Endothelial cell of umbilical vein (primary cell): ENCODE data around the gene LEUTX. TPM values are rescaled to one million over a fixed set of nuclear protein-coding genes. Genes with fewer than 3 reads are reported as not detected.

ENCODE experiments used
- BruUV-seq: library from RNA; stranded (reverse); fragments of 400-500 nt; replicated peaks from 2 replicates; lab custom pipeline; 2021; lab: Mats Ljungman, UMichigan
- CTCF ChIA-PET: fragments of 300-600, 350-600 bp; sonication (Branson Sonifier 250); formaldehyde crosslinking; loops from one replicate; lab custom pipeline; 2021; ENCODE audit warnings: antibody characterized with exemption, inconsistent platforms; lab: Charles Lee
- POLR2A ChIA-PET: fragments of 300-600, 350-600 bp; sonication (Branson Sonifier 250); formaldehyde crosslinking; loops from one replicate; lab custom pipeline; 2021; ENCODE audit warnings: antibody characterized with exemption, inconsistent platforms; lab: Charles Lee
- DNase-seq: peaks from one replicate; pipeline ENCODE4 v3.0.0-alpha.2; 2011; ENCODE audit warnings: low read depth, low spot score
- FAIRE-seq: peaks from 2 replicates; lab custom pipeline; 2011; peaks lifted over from hg19 to GRCh38; lab: Jason Lieb, UNC
- H2AFZ ChIP-seq: 2 replicates; pipeline ENCODE4 v1.6.0; 2012; ENCODE audit warnings: low read depth, low read length, control low read depth, inconsistent platforms
- H3K27ac ChIP-seq: 2 replicates; pipeline ENCODE4 v1.5.1; 2011; ENCODE audit warnings: low read depth, mild to moderate bottlenecking, control low read depth, low read length, moderate library complexity; ENCODE audit not compliant: insufficient read depth
- H3K27me3 ChIP-seq, 2 experiments: 2 replicates each; pipeline versions ENCODE4 v1.6.0 to v1.6.1; 2011; ENCODE audit warnings: low read length in 2 of 2, mixed read lengths in 1 of 2; ENCODE audit not compliant: control insufficient read depth in 2 of 2, insufficient read depth in 2 of 2
- H3K36me3 ChIP-seq, 2 experiments: 2 replicates in 1 of 2; 3 replicates in 1 of 2; pipeline ENCODE4 v1.5.1; 2011; ENCODE audit warnings: low read length in 2 of 2, mild to moderate bottlenecking in 1 of 2, moderate library complexity in 1 of 2; ENCODE audit not compliant: control insufficient read depth in 2 of 2, insufficient read depth in 2 of 2; ENCODE audit errors: extremely low read depth in 1 of 2
- H3K4me1 ChIP-seq: 3 replicates; pipeline ENCODE4 v1.5.1; 2011; ENCODE audit warnings: mild to moderate bottlenecking, low read length; ENCODE audit not compliant: control insufficient read depth, insufficient read depth; ENCODE audit errors: extremely low read depth
- H3K4me2 ChIP-seq: 2 replicates; pipeline ENCODE4 v1.6.1; 2011; ENCODE audit warnings: low read length, control low read depth, mixed read lengths; ENCODE audit not compliant: insufficient read depth
- H3K4me3 ChIP-seq, 3 experiments: fragments of 200-600 bp in 1 of 3; sonication (generic), shearing (Covaris generic) in 1 of 3; replicated peaks in 1 of 3; 2 replicates each; pipeline ENCODE4 v1.5.1; 2011 to 2016; ENCODE audit warnings: control low read depth in 3 of 3, low read length in 3 of 3, mild to moderate bottlenecking in 2 of 3, inconsistent platforms in 1 of 3, low read depth in 1 of 3, moderate library complexity in 1 of 3; ENCODE audit not compliant: insufficient read depth in 1 of 3
- H3K79me2 ChIP-seq: 2 replicates; pipeline ENCODE4 v1.6.0; 2012; ENCODE audit warnings: low read length, inconsistent platforms; ENCODE audit not compliant: control insufficient read depth, insufficient read depth
- H3K9ac ChIP-seq: replicated peaks from 2 replicates; pipeline ENCODE3; 2011; ENCODE audit warnings: low read length, control low read depth; ENCODE audit not compliant: insufficient read depth; ENCODE audit errors: extremely low read depth
- H3K9me1 ChIP-seq: replicated peaks from 3 replicates; pipeline ENCODE4 v1.6.0; 2011; ENCODE audit warnings: mild to moderate bottlenecking, low read length; ENCODE audit not compliant: control insufficient read depth, insufficient read depth; ENCODE audit errors: extremely low read depth
- H3K9me3 ChIP-seq: replicated peaks from 2 replicates; pipeline ENCODE4 v1.5.1; 2012; ENCODE audit warnings: low read length, inconsistent platforms; ENCODE audit not compliant: control insufficient read depth, insufficient read depth
- H4K20me1 ChIP-seq: replicated peaks from 2 replicates; pipeline ENCODE3; 2011; ENCODE audit warnings: mild to moderate bottlenecking, low read length; ENCODE audit not compliant: control insufficient read depth, insufficient read depth; ENCODE audit errors: extremely low read depth
- CTCF ChIP-seq, 2 donors: IDR thresholded peaks; 1 replicate in 1 of 2; 2 replicates in 1 of 2; pipeline ENCODE4 v1.5.1; 2011; ENCODE audit warnings: low read length in 2 of 2, mild to moderate bottlenecking in 2 of 2, moderate library complexity in 2 of 2, control low read depth in 1 of 2, inconsistent platforms in 1 of 2, low read depth in 1 of 2; ENCODE audit not compliant: insufficient read depth in 1 of 2; ENCODE audit errors: extremely low read depth in 1 of 2
- EZH2 ChIP-seq: IDR thresholded peaks from 2 replicates; pipeline ENCODE4 v1.6.1; 2012; ENCODE audit warnings: borderline replicate concordance, low read depth, mild to moderate bottlenecking, moderate library complexity, low read length, inconsistent platforms; ENCODE audit not compliant: severe bottlenecking
- FOS ChIP-seq: IDR thresholded peaks from 2 replicates; pipeline ENCODE4 v1.6.1; 2011; ENCODE audit warnings: mild to moderate bottlenecking, low read length, moderate library complexity, borderline replicate concordance; ENCODE audit not compliant: insufficient read depth
- GATA2 ChIP-seq: IDR thresholded peaks from 2 replicates; pipeline ENCODE4 v1.7.0; 2011; ENCODE audit warnings: low read depth, mild to moderate bottlenecking, moderate library complexity, mixed read lengths, low read length; ENCODE audit not compliant: insufficient read length, insufficient read depth
- JUN ChIP-seq: IDR thresholded peaks from 2 replicates; pipeline ENCODE4 v1.6.1; 2011; ENCODE audit warnings: borderline replicate concordance, low read depth; ENCODE audit not compliant: insufficient read length, insufficient read depth
- MAX ChIP-seq: IDR thresholded peaks from 2 replicates; pipeline ENCODE4 v1.6.1; 2011; ENCODE audit not compliant: insufficient read depth, insufficient read length
- MYC ChIP-seq: IDR thresholded peaks from one replicate; pipeline ENCODE4 v1.6.1; 2011; ENCODE audit warnings: mild to moderate bottlenecking, low read depth, low read length
- POLR2A ChIP-seq: IDR thresholded peaks from 2 replicates; pipeline ENCODE4 v1.6.1; 2012; ENCODE audit warnings: low read depth, mild to moderate bottlenecking, control low read depth, low read length
- POLR2AphosphoS5 ChIP-seq: IDR thresholded peaks from 2 replicates; pipeline ENCODE4 v1.6.1; 2012; ENCODE audit warnings: low read depth, mild to moderate bottlenecking, control low read depth, low read length, moderate library complexity; ENCODE audit not compliant: insufficient read depth
- dilution Hi-C: fragments of 300-500 bp; cut with MboI; formaldehyde crosslinking; loops from one replicate; pipeline ENCODE4 v1.15.0; 2019; ENCODE audit warnings: low sequenced_read_pairs; ENCODE audit not compliant: extremely low pct_ligation_motif_present
- intact Hi-C: fragments of 100-400 bp; cut with micrococcal nuclease; formaldehyde crosslinking; loops from one replicate; pipeline ENCODE4 v1.10.0; 2022
- polyA plus RNA-seq, 4 experiments: library from polyadenylated mRNA; depleted of rRNA in 3 of 4; stranded (reverse) in 3 of 4; unstranded in 1 of 4; fragments of >200 nt; gene quantifications; 2 replicates each; pipeline versions ENCODE4 v1.2.1 to v1.2.3, GENCODE V29; 2011 to 2012; ENCODE audit warnings: missing spikeins in 1 of 4
- total RNA-seq: library from RNA; stranded (reverse); gene quantifications from 2 replicates; pipeline ENCODE4 v1.2.3, GENCODE V29; 2021

LEUTX gene
- total and polyA plus RNA-seq, 2 donors (not counting 3 experiments of a cell fraction or from before 2014, with no cell fraction given) = not detected

GRCh38 chr19:39797083-39797482 lies 18.4 kb downstream of the LEUTX start:
- peaks cover 3 to 13% of the 10 kb centered on the region in 2 experiments for H3K27me3 ChIP-seq
- BruUV-seq = no TSS peak
- H3K79me2 ChIP-seq = no peaks in the 10 kb centered on the region
- FAIRE-seq = no peak
- CTCF ChIA-PET = interaction anchor here (2.0 kb wide), 1 partner anchor 46 kb away, joined by 7 read pairs; no protein-coding TSS in a partner anchor
- no peak for DNase-seq
- dilution Hi-C loops (no loop called here), intact Hi-C loops (no loop called here)
- no peaks in the 10 kb centered on the region for H3K9me1 ChIP-seq
- no peak overlapping the region for H2AFZ ChIP-seq
- POLR2A ChIA-PET = no interaction called here
- no peak overlapping the region for H3K4me3 ChIP-seq
- H3K36me3 ChIP-seq = no peaks in the 10 kb centered on the region
- no peaks in the 10 kb centered on the region for H4K20me1 ChIP-seq
- TF ChIP-seq GATA2 = no peak
- no peak for TF ChIP-seq POLR2A
- TF ChIP-seq EZH2 = no peak
- H3K9me3 ChIP-seq = no peaks in the 10 kb centered on the region
- no peak overlapping the region for H3K27ac ChIP-seq
- no peak overlapping the region for H3K4me2 ChIP-seq
- no peak overlapping the region for H3K9ac ChIP-seq
- no peaks in the 10 kb centered on the region for H3K4me1 ChIP-seq

GRCh38 chr19:39802958-39803357 lies 24.3 kb downstream of the LEUTX start:
- ChIA-PET CTCF (interaction anchor here (1.1 to 2.7 kb wide), 2 partner anchors 10 to 18 kb away, joined by 3 to 19 read pairs; no protein-coding TSS in a partner anchor), POLR2A (no interaction called here)
- Histone ChIP-seq H3K79me2 (no peaks in the 10 kb centered on the region), H2AFZ (no peak overlapping the region), H3K27ac (no peak overlapping the region), H3K27me3 (peaks cover 7 to 12% of the 10 kb centered on the region in 2 experiments), H3K9me3 (no peaks in the 10 kb centered on the region), H3K9me1 (no peaks in the 10 kb centered on the region), H3K9ac (no peak overlapping the region), H4K20me1 (no peaks in the 10 kb centered on the region), H3K36me3 (no peaks in the 10 kb centered on the region), H3K4me1 (no peaks in the 10 kb centered on the region), H3K4me2 (no peak overlapping the region), H3K4me3 (no peak overlapping the region)
- FAIRE-seq (no peak), DNase-seq (no peak)
- TF ChIP-seq POLR2A = no peak
- TF ChIP-seq FOS = no peak
- no peak for TF ChIP-seq GATA2
- no peak for TF ChIP-seq POLR2AphosphoS5
- no peak for TF ChIP-seq JUN
- TF ChIP-seq MYC = no peak
- no peak for TF ChIP-seq EZH2
- TF ChIP-seq MAX = no peak
- TF ChIP-seq CTCF (IDR thresholded peaks at IDR 0.05; ENCODE audit: extremely low read depth in 1 of 2, insufficient read depth in 1 of 2, low read depth in 1 of 2, low read length in 2 of 2) = no peak
- dilution Hi-C loops (no loop called here), intact Hi-C loops (no loop called here)
- no TSS peak for BruUV-seq
